ENCODE data around the gene APBB3.
A peak's percentile ranks its signal among the peaks of the same experiment; 100 is the strongest.

- TF ChIP-seq CTCF (IDR thresholded peaks at IDR 0.05): no peak
- peak in 1 of 4 donors; percentile 33 for TF ChIP-seq POLR2A (IDR thresholded peaks at IDR 0.05)
- peak; percentile 65 to 75 for TF ChIP-seq POLR2AphosphoS5 (IDR thresholded peaks at IDR 0.05)
- TF ChIP-seq EP300 (IDR thresholded peaks at IDR 0.05): peak in 2 of 4 donors; percentile 38 to 58
Measured at GRCh38 chr5:140609126-140609525, 44.7 kb upstream of the APBB3 start.
